HG03432 (cell line): ENCODE results near the gene DGCR8.

Experiments used
- ATAC-seq: cut with Tn5 transposase; IDR thresholded peaks from one replicate; pipeline ENCODE4 v1.9.1; 2021; ENCODE audit warnings: mild to moderate bottlenecking, moderate library complexity; ENCODE audit not compliant: unreplicated experiment

Gene DGCR8

DNA sequence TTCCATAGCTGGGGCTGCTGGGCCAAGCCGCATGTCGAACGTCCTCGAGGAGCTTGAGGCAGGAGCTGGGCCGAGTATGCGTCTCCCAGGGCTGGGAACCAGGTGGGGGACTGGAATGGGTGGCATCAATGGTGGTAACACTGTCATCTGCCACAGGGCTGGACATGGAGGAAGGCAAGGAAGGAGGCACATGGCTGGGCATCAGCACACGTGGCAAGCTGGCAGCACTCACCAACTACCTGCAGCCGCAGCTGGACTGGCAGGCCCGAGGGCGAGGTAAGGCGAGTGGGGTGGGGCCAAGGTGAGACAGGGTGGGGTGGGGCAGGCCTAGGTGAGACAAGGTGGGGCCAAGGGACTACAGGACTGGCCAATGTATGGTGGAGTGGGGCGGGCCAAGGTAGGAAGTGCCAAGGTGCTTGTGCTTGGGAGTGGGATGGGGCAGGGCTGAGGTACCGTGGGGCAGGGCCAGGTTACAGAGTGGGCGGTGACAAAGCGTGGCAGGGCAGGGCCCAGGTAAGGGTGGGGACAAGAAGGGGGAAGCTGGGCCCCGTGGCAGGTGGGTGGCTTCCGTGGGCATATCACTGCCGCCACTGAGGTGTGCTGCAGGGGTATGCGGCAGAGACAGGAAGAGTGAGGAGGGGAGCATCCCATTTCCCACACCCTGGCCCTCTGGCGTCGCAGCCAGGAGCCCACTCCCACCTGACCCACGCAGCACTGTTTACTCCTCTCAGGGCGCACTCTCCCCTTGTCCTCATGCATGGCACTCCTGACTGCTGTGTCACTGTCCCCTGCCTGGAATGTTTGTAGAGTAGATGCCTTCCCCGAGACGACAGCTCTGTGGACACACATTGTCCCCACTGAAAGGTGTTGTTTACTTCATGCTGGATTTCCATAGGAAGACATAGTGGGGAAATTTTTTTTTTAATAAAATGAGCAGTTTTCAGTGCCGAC, 27.5 kb upstream of the DGCR8 start:
- no peak for ATAC-seq

DNA sequence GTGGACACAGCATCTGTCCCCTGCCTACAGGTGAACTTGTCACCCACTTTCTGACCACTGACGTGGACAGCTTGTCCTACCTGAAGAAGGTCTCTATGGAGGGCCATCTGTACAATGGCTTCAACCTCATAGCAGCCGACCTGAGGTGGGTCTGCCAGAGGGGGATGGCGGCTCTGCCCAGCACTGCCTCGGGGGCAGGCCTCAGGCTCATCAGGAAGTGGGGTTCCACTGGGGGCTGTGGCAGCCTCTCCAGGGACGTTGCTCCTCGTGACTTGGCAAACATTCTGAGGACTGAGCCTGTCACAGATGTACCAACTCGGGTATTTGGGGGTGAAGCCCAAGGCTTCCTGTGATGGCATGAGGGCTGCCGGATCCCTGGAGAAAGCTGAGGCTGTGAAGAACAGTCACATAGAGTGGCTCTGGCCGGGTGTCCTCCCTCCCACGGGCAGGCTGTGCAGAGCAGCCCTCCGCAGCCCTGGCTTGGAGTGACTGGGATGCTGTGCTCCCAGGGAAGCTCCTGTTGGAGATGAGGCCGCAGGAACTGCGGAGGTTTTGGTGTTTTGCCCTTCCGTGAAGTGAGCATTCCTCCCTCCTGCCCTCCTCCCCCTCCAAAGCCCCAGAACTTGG, 26.5 kb upstream of the DGCR8 start:
- no peak for ATAC-seq

DNA sequence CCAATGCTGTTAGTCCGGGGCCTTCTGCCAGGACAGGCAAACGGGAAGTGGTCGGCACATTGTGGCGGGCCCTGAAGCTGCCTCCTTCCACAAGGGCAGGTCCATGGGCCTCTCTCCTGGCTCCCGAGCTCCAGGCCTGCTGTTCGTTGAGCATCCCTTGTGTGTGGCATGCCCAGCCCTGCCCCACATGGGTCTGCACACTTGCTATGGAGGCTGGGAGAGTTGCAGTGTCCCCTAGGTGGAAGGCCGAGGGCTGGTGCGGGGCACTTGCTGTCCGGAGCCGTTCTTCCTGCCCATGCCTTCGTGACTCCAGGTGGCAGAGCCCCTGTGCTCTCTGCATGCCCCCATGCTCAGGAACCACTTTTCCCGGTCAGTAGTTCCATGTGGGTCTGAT, 26.0 kb upstream of the DGCR8 start:
- no peak for ATAC-seq

DNA sequence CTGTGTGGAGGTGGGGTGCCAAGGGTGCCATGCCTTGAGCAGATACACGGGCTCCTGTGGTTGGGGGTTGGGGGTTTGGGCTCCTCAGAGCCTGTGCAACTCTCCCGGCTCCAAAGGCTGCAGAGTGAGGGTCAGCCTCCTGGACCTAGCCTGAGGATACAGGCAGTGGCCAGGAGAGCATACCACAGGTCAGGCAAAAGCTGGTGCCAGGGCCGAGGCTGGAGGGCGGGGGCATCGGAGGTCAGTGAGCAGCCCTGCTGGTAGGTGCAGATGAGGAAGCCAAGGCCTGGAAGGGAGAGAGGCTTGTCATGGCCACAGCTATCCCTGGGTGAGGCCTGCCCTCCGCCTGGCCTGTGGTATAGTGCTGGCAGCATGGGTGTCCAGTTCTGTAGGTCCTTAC, 25.6 kb upstream of the DGCR8 start:
- no peak for ATAC-seq

DNA sequence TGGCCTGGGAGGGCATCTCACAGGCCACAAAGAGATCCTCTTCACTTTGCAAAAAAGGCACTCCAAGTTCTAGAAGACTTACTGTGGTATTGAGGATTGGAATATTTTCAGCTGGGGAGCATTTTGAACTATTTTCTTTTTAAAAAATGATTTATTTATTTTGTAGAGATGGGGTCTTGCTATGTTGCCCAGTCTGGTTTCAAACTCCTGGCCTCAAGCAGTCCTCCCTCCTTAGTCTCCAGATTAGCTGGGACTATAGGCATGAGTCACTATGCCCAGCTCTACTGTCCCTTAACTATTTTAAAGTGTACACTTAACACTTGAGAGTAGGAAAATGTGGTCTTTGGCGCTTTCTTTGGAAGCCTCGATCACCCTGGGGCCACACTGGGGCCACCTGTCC, 24.9 kb upstream of the DGCR8 start:
- no peak for ATAC-seq

DNA sequence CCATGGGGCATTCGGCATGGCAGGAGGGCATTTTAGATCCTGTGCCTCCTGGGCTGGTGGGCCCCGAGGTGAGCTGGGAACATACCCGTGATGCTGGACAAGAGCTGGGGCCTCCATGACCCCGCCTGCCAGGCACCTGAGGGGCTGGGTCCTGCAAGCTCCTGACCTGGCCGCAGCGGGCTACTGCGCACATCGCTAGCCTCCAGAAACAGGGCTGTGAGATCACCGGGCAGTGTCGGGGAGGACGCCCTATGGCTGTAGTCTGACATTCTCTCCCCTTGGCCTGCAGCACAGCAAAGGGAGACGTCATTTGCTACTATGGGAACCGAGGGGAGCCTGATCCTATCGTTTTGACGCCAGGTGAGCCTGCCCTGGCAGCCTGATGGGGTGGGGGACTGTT, 24.4 kb upstream of the DGCR8 start:
- ATAC-seq, result no peak

DNA sequence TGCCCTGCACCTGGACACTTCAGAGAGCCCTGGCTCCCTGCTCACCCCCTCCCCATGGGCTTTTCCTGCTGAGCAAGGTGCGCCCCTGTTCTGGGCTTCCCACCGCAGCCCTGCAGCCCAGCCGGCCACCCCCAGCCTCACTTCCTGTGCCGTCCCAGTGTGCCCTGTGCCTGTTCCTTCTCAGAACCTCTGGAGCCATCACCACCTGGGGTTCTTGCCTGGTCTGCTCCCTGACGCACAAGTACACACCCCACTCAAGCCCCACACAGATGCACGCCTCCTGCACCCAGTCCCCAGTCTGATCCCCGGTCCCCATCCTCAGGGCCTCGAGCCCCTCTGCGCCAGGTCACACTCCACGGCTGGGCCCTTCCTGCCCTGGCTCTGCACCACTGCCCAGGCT, 23.9 kb upstream of the DGCR8 start:
- ATAC-seq, result no peak

DNA sequence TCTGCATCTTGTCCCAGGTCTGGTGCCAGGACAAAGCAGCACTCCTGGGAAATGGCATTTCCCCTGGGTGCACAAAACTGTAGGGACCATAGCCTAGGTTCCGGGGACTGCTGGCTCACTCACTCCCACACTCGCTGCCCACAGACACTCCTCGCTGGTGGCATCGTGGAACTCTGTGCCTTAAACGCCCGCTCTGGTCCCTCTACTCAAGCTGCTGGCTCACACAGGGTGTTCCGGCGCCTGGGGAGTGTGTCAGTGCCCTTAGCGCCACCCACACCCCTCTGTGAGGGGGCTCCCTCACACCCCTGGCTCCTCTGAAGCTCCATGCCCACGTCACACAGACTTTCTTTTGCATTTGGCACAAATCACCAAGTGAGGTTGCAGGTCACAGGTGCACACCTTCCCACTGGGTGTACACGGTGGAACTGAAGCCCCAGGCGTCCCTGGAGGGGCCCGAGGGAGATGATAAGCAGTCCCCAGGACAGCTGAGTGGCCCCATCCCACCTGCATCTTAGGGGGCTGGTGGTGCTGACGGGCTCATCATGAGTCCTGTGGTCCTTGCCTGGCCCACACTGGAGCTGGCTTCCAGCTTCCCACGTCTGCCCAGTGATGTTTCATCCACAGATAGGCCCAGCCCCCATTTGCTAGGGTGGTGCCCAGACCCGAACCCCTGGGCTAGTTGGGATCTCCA, 23.2 kb upstream of the DGCR8 start:
- ATAC-seq, result no peak

DNA sequence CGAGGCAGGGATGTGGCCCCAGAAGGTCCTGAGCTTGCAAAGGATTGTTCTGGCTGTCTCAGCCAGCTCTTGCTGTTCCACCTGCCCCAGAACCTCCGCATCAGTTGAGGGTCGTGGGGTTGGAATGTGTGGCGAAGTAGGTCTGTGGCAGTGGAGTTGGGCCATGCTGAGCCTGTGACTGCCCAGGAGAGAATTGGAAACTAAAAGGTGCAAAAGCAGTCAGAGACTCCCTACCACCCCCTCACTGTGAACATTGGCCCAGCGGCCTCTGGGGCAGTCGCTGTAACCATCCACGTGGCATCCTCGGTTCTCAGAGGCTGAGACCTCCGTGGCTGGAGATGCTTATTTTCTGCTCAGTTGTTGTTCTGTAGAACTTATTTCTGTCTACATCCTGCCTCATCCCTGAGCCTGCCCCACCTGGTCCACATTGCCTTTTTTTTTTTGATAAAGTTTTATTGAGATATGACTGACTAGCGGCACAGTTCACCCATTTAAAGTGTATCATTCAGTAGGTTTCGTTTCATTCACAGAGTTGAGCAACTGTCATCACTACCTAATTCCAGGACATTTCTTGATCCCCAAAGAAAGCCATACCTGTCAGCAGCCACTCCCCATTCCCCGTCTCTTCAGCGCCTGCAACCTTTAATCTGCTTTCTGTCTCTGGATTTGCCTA, 22.3 kb upstream of the DGCR8 start:
- ATAC-seq, result no peak

DNA sequence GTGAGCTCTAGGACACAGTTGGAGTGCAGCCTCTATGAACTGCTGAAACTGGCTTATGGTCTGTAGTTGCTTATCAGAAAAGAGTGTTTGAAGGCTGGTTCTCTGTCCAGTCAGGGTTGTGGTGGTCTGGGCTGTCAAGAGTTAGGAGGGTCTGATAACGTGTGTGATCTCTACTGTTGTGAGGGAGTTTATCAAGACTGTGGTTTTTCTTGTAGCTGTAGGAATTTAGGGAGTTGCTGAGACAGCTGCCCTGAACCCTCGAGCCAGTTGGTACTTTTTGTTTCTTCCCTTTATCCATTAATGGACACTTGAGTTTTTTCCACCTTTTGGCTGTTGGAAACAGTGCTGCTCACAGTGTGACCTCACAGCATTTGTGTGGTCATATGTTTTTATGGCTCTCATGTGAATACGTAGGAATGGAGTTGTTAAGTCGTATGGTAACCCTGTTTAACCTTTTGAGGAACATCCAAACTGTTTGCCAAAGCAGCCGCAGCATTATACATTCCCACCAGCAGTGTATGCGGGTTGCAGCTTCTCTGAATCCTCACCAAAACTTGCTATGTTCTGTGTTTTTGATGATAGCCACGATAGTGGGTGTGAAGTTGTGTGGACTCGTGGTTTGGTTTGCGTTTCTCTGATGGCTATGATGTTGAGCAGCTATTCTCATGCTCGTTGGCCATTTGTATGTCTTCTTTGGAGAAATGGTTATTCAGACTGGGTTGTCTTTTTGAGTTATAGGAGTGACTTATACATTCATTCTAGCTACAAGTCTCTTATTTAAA, 20.9 kb upstream of the DGCR8 start:
- ATAC-seq, result no peak

DNA sequence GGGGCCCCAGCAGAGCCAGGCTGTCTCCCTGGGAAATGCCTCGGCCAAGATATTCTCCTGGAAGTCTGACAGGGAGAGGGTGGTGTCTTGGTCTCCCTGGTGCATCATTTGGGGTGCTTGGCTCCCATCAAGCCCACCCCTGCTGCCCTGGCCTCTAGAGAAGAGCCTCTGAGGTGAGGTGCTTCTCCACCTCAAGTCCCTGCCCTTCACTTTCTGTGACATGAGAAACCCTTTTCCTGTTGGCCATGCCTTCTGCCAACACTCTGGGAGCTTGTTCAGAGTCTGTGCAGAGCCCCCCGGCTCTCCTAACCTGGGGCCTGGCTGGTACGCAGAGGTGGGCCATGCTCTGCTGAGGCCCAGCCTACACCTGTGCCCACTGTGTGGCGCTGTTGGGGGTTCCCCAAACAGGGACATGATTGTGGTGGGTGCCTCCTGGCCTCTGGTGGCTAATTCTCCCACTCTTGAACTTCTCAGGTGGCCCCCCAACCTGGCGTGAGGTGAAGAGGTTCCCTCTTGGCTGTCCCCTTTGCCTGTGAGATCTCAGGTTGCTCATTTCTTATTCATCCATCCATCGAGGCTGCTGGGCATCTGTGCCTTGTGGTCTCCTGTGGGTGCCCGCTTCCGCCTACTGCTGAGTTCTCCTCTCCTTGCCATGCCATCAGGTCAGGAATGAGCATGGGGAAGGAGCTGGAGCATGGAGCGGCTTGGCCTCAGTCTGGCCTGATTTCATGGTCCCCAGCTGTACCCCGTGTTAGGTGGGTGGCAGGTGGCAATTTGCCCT, 19.2 kb upstream of the DGCR8 start:
- no peak for ATAC-seq

DNA sequence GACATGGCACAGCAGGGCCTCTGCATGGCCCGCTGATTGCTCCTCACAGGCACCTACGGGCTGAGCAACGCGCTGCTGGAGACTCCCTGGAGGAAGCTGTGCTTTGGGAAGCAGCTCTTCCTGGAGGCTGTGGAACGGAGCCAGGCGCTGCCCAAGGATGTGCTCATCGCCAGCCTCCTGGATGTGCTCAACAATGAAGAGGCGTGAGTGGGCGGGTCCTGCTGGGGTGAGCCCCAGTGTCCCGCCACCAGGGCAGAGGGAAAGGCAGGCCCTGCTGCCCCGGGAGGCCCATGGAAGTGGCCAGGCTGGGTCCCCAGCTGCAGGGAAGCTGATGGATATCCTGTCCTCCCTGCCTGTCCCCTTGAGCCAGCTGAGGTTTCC, 18.6 kb upstream of the DGCR8 start:
- no peak for ATAC-seq

DNA sequence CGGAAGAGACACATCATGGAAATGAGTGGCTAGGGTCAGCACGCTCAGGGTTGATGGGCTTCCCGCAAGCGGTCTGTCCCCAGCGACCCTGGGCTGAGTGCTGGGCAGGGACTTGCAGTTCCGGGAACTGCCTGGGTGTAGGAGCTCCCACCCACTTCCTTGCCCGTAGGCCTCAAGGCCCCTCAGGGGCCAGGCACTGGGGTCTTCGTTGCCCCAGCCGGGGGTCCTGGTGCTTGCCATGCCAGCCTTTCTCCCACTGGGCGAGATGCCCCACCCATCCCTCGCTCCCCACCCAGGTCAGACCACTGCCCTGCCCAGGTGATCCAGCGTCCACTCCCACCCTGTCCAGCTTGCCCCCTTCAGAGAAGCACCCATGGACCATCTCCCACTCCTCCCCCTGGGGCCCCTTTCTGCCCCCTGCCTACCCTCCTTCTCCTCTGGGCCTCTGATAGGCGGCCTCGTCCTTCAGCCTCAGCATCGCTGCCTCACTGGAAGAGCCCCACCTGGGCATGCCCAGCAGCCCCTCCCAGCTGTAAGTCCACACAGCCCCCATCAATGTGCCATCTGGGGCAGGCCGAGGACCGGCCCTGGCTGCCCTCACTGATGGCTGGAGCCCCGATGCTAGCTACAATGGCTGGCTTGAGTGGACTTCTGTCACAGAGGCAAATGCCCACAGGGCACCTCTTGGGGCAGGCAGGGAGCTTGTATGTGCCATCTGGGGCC, 17.8 kb upstream of the DGCR8 start:
- ATAC-seq, result no peak

DNA sequence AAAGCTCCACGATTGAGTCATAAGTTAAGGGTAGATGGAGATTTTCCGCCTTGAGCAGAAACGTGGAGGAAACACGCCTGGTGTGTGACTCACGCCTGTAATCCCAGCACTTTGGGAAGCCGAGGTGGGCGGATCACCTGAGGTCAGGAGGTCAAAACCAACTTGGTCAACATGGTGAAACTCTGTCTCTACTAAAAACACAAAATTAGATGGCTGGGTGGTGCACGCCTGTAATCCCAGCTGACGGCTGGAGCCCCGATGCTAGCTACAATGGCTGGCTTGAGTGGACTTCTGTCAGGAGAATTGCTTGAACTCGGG, 17.3 kb upstream of the DGCR8 start:
- no peak for ATAC-seq

DNA sequence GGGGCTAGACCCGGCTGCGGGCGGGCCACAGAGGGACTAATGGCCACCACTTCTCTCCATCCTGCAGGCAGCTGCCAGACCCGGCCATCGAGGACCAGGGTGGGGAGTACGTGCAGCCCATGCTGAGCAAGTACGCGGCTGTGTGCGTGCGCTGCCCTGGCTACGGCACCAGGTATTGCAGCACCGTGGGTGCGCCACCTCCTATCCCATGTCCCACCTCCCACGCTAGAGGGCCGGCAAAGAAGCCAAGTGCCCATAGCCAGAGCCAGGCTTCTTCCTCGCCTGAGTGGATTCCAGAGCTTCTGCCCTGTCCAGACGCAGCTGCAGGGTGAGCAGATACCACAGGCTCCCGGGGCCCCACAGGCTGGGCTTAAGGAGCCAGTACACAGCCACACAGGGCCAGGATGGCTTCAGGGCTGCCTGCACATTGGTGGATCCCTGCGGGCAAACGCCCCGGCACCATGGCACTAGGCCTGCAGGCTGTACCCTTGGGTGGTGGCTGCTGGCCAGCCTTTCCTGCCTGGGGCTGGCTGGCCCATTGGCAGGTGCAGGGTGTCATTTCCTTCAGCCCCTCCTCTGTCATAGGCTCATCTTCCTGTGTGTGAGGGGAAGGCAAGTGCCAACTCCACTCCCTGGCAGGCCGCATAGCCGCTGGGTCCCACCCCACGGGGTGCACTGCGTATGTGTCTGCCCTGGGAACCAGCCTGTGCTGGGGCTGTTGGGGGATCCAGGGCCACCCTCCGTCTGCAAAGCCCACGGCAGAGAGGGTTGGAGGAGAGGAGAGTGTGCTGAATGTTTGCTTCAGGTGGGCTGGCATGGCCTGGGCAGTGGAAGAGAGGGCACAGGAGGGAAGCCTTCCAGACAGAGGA, 16.5 kb upstream of the DGCR8 start:
- ATAC-seq, result no peak

DNA sequence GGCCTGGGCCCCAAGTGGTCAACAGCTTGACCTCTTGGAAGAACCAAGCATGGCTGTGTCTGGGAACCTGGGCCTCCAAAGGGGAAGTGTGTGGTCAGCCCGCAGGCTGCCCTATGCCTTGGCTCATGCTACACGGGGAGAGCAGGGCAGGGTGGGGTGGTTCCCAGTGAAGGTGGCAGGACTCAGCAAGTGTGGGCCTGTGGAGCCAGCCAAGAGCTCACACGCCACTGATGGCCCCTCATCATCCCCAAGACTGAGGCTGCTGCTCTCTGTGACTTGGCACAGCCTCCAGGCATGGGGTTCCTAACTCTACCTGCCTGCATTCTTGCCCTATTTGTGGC, 15.9 kb upstream of the DGCR8 start:
- ATAC-seq, result no peak

DNA sequence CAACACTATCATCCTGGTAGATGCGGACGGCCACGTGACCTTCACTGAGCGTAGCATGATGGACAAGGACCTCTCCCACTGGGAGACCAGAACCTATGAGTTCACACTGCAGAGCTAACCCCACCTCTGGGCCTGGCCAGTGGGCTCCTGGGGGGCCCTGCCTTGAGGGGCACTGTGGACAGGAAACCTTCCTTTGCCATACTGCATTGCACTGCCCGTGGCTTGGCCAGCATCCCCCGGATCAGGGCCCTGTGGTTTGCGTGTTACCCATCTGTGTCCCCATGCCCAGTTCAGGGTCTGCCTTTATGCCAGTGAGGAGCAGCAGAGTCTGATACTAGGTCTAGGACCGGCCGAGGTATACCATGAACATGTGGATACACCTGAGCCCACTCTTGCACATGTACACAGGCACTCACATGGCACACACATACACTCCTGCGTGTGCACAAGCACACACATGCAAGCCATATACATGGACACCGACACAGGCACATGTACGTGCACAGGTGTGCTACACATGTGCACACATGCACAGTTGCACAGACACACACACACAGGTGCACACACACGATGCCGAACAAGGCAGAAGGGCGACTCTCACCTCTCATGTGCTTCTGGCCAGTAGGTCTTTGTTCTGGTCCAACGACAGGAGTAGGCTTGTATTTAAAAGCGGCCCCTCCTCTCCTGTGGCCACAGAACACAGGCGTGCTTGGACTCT, 15.3 kb upstream of the DGCR8 start:
- no peak for ATAC-seq
